GM06990 (cell line): ENCODE results near the gene CNPPD1.
A peak's percentile ranks its signal among the peaks of the same experiment; 100 is the strongest.

ENCODE experiments used
- DNase-seq: peaks from one replicate; pipeline ENCODE4 v3.0.0-alpha.2; 2011; ENCODE audit not compliant: insufficient read length; ENCODE audit errors: extremely low read depth
- H3K27me3 ChIP-seq: replicated peaks from 2 replicates; pipeline ENCODE4 v1.6.0; 2011; ENCODE audit warnings: low read length; ENCODE audit not compliant: control insufficient read depth, insufficient read depth
- H3K36me3 ChIP-seq: 2 replicates; pipeline ENCODE4 v1.5.1; 2011; ENCODE audit warnings: low read length; ENCODE audit not compliant: control insufficient read depth, insufficient read depth
- H3K4me3 ChIP-seq: replicated peaks from 2 replicates; pipeline ENCODE4 v1.5.1; 2011; ENCODE audit warnings: low read depth, mild to moderate bottlenecking, control low read depth, low read length
- CTCF ChIP-seq: IDR thresholded peaks from 2 replicates; pipeline ENCODE4 v1.5.1; 2011; ENCODE audit warnings: low read length, control low read depth, mild to moderate bottlenecking, inconsistent platforms; ENCODE audit not compliant: insufficient read depth, poor library complexity, severe bottlenecking

CNPPD1 gene

GRCh38 chr2:219181531-219181930 is 4.8 kb upstream of the CNPPD1 start:
- no peak for TF ChIP-seq CTCF
- no peaks in the 10 kb centered on the region for H3K27me3 ChIP-seq
- peaks cover 31% of the 10 kb centered on the region for H3K36me3 ChIP-seq
- DNase-seq: no peak
- no peak overlapping the region for H3K4me3 ChIP-seq

GRCh38 chr2:219180961-219181360 is 4.2 kb upstream of the CNPPD1 start:
- no peak for TF ChIP-seq CTCF
- DNase-seq: no peak
- Histone ChIP-seq H3K4me3 (no peak overlapping the region), H3K36me3 (peaks cover 31% of the 10 kb centered on the region), H3K27me3 (no peaks in the 10 kb centered on the region)

GRCh38 chr2:219179601-219180465 is 3.1 kb upstream of the CNPPD1 start:
- H3K36me3 ChIP-seq: peaks cover 33% of the 10 kb centered on the region
- no peak for TF ChIP-seq CTCF
- no peak for DNase-seq
- no peak overlapping the region for H3K4me3 ChIP-seq
- H3K27me3 ChIP-seq: no peaks in the 10 kb centered on the region

- H3K36me3 ChIP-seq: peaks cover 38% of the 10 kb centered on the region
- TF ChIP-seq CTCF: no peak
- no peaks in the 10 kb centered on the region for H3K27me3 ChIP-seq
- DNase-seq: peak; percentile 22
- H3K4me3 ChIP-seq: peak overlapping the region; percentile 67
Observed at GRCh38 chr2:219178377-219179175, 1.9 kb upstream of the CNPPD1 start.

DNA sequence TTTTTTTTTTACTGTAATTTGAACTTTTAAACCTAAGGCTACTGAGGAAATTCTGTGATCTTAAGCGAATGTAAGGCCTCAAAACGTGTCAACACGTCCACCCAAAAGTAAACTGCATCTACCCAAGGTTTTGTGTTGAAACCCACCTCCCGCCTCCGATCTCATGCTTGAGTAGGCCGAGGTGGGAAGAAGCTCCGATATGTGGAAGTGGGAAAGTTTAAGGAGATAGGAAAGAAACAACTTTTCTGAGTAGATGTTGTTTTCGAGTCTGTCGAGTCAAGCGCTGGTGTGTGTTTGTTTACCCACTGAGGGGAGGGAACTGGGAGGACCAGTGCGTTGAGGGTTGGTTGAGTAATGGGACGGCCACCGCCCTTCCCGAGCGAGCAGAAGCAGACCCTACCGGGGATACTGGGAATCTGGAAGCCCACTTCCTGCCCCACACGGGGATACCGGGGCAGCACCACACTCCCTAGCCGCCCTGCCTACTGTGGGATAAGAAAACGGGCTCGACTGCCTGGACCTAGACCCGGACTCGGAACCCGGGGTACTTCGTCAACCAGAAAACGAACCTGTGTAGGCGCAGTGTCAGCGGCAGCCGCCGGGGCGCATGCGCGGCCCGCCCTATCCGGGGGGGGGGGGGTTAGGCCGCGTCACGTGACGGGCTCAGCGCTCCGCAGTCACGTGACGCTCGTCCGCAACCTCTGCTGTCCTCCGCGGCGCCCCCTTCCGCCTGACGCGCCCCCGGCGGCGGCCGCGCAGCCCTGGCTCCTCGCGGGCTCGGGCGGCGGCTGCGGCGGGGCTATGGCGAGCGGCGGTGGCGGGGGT is 1.0 kb upstream of the CNPPD1 start, which contains the start of gene RETREG2:
RETREG2 (plus strand) TSS at position 724 of the 825 bp plus-strand sequence; CDS start at position 802, 78 bp downstream.
- Histone ChIP-seq H3K27me3 (no peaks in the 10 kb centered on the region), H3K4me3 (peak within 1 kb of the TSS; percentile 96), H3K36me3 (peaks cover 38% of the 10 kb centered on the region)
- no peak for TF ChIP-seq CTCF
- peak; percentile 94 for DNase-seq
